Endothelial cell of coronary artery (primary cell): ENCODE results near the gene CCDC169. TPM values are rescaled to one million over a fixed set of nuclear protein-coding genes. Genes with fewer than 3 reads are reported as not detected.

ENCODE experiments used
- total RNA-seq: library from RNA; depleted of rRNA; stranded (reverse); fragments of >200 nt; gene quantifications from 2 replicates; pipeline ENCODE4 v1.2.3, GENCODE V29; 2014

The CCDC169 gene
- total RNA-seq, result 2.4 and 3.9 TPM in 2 replicates

DNA sequence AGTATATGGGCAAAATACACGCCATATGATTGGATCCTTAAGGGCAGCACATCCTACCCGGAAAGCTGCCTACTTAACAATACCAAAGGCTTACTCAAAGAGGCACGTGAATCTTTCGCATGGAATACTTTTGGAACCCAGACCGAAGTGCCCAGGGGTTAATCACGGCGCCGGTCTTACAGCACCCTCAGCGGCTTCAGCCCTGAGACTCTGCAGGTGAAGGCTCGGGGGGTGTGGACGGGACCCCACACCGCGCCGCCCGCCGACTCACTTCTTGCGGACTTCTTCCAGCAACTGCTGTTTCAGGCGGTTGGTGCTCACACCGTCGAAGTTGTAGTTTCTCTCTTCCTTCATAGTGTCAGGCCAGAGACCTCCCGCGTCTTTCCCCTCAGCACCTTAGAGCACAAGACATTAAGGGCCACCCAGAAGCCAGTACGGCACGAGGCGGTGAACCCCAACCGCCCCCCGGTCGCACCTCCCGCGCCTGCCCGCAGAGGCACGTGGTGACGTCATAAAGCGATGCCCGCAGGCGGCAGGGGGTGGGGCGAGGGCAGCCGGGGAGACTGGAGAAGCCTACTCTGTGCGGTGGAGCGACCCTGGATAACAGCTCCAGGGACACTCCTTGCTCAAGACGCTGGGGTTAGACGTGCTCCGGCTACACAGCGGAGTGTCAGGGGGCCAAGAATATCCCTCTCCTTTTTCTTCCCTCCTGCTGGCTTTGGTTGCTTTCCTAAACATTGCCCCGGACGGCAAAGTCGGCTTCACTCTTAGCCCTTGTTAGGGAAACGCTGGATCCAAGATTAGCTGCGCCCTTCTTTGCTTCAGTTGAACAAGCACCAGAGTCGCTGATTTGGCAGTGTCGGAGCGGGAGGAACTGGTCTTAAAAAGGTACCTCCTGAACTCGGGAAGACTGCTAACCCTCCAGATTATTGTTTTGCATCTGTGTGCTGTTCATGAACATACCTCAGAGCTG is at the start of gene CCDC169:
Gene CCDC169 (minus strand): TSS at position 449 of the 973 bp plus-strand sequence. CDS start 95 bp downstream, at position 354.

DNA sequence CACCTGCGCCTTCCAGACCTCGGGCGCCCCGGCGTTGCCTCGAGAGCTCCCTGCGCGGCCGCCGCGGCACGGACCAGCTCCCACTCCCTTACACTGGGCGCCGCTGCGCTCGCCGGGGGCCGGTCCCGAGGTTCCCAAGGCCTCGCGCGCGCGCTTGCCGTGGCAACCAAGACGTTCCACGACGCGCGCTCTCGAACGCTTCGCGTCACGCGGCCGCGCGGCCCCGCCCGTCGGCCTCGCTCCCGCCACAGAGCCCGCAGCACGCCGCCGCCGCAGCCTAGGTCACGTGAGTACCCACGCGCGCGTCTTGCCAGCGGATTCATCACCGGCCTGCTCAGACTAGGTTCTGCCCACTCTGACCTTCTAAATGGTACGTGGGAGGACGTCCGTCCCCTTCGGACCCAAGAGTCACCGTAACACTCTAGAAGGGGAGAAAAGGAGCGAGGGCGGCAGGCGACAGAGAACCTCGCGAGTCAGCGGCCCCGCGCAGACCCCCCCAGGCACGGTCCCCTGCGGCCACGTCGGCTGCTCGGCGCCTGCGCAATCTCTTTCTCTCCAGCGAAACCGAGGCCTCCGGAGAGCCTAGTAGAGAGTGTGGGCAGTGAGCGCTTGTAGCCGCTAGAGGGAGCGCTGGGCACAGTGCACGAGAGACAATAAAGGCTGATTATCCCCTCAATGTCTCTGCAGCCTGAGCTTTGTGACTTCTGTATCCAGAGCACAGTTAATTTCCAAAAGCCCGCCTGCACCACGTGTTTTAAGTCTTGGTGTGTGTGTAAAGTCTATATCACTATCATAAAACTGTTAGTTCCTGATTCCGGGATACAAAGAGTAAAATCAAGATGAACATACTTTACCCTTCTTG is 48.8 kb upstream of the CCDC169 start, which contains the start of gene SPART:
Gene SPART (minus strand): TSS at position 173 of the 862 bp plus-strand sequence. CDS start 10,564 bp downstream, outside the sequence.

DNA sequence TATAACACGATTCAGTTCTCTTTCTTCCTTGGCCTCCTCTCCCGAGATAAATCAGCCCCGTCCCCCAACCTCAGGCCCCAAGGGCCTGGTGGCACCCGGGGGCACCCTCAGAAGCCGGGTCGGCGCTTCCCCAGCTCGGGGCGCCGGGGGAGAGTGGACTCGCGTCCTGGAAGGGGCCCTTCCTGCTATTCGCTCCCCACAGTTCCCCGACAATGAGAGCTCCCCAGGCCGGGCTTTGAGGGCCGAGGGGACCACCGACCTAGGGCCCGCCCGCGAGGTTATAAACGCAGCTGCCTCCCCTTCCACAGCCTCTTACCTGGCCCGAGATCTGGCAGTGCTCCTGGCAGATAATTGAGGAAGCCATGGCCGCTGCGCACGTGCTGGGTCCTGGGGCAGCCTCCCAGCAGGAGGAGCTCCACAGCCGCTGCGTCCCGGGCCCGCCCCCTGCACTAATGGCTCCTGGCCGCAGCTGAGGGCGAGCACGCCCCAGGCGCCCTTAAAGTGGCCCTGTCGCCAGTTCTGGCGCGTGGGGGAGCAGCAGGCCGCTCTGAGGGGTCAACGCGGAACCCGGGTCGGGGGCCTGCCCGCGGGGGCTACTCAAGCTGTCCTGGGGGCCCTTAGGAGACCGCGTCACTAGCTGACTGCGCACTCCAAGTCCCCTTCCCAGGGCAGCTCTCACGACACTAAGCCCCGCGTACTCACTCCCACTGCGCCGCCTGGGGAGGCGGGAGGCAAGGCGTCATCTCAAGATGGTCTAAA is 83.3 kb downstream of the CCDC169 start, which contains the start of gene SOHLH2:
Gene SOHLH2 (minus strand): TSS at position 394 of the 759 bp plus-strand sequence. CDS start 30 bp downstream, at position 364.

Other genes with a start within 250 kb of the CCDC169 start
- gene DCLK1, start 166.4 kb downstream of the CCDC169 start, total RNA-seq, result 0.99 and 3.5 TPM in 2 replicates
- 0.09 and 0.63 TPM in 2 replicates for gene SOHLH2, start 83.3 kb downstream of the CCDC169 start, total RNA-seq
- 77.8 and 96.2 TPM in 2 replicates for gene SPART, start 48.6 kb upstream of the CCDC169 start, total RNA-seq
- 39.2 and 75.7 TPM in 2 replicates for gene CCNA1, start 134.7 kb upstream of the CCDC169 start, total RNA-seq